ENCODE data around the gene PRKCA.

The PRKCA gene

GRCh38 chr17:66833201-66833600 is 530.8 kb downstream of the PRKCA start:
- no peak for DNase-seq

GRCh38 chr17:66834426-66834918 is 532.1 kb downstream of the PRKCA start:
- no peak for DNase-seq

- no peak for DNase-seq
Measured at GRCh38 chr17:66834919-66835454, 532.6 kb downstream of the PRKCA start, which contains the start of gene CACNG5. Gene CACNG5 (plus strand): TSS chr17:66835117. CDS start chr17:66877333, 42,216 bp downstream.

- no peak for DNase-seq
Measured at GRCh38 chr17:66835476-66835875, 533.1 kb downstream of the PRKCA start.

GRCh38 chr17:66836063-66837005 is 533.9 kb downstream of the PRKCA start:
- DNase-seq = no peak

GRCh38 chr17:66837226-66837625 is 534.8 kb downstream of the PRKCA start:
- DNase-seq = no peak

- no peak for DNase-seq
Measured at GRCh38 chr17:66837885-66838665, 535.7 kb downstream of the PRKCA start.

- DNase-seq = no peak
Measured at GRCh38 chr17:66839616-66840015, 537.2 kb downstream of the PRKCA start.

GRCh38 chr17:66840061-66840460 is 537.6 kb downstream of the PRKCA start:
- no peak for DNase-seq

GRCh38 chr17:66841328-66841727 is 538.9 kb downstream of the PRKCA start:
- no peak for DNase-seq

GRCh38 chr17:66841744-66842143 is 539.3 kb downstream of the PRKCA start:
- no peak for DNase-seq

GRCh38 chr17:66842505-66842904 is 540.1 kb downstream of the PRKCA start:
- DNase-seq = no peak

- no peak for DNase-seq
Measured at GRCh38 chr17:66842959-66843358, 540.5 kb downstream of the PRKCA start.

- DNase-seq = no peak
Measured at GRCh38 chr17:66843627-66844026, 541.2 kb downstream of the PRKCA start.

GRCh38 chr17:66847704-66848103 is 545.3 kb downstream of the PRKCA start:
- no peak for DNase-seq

- no peak for DNase-seq
Measured at GRCh38 chr17:66848496-66848895, 546.1 kb downstream of the PRKCA start.

- DNase-seq = no peak
Measured at GRCh38 chr17:66849032-66849655, 546.7 kb downstream of the PRKCA start.

- DNase-seq = no peak
Measured at GRCh38 chr17:66849851-66850580, 547.6 kb downstream of the PRKCA start.

GRCh38 chr17:66850692-66851091 is 548.3 kb downstream of the PRKCA start:
- DNase-seq = no peak

- DNase-seq = no peak
Measured at GRCh38 chr17:66855204-66855603, 552.8 kb downstream of the PRKCA start.

- no peak for DNase-seq
Measured at GRCh38 chr17:66858226-66859083, 556.0 kb downstream of the PRKCA start.

All from NCI-H446 treated with DMSO at 0.1 percent for 48 hours (cell line).